Naive thymus-derived CD4-positive, alpha-beta T cell (primary cell): ENCODE measurements around the gene ZNF423. TPM values are rescaled to one million over a fixed set of nuclear protein-coding genes. Genes with fewer than 3 reads are reported as not detected.

Experiments used
- ATAC-seq: fragments of 150-1000 bp; cut with Tn5 transposase; 2 replicates; pipeline ENCODE4 v1.10.0; 2021; ENCODE audit warnings: mild to moderate bottlenecking, moderate library complexity
- CTCF ChIA-PET: fragments of 350-600 bp; sonication (Branson Sonifier 250); formaldehyde crosslinking; loops from one replicate; lab custom pipeline; 2021; ENCODE audit warnings: antibody characterized with exemption; lab: Charles Lee
- POLR2A ChIA-PET: fragments of 350-600 bp; sonication (Branson Sonifier 250); formaldehyde crosslinking; loops from one replicate; lab custom pipeline; 2021; ENCODE audit warnings: antibody characterized with exemption, inconsistent platforms; lab: Charles Lee
- DNase-seq, 9 donors: peaks; one replicate each; pipeline versions ENCODE4 v3.0.0 to v3.0.0-alpha.2; 2020 to 2022; ENCODE audit warnings: mixed read lengths in 1 of 9
- H3K27ac ChIP-seq: one replicate; pipeline ENCODE4 v1.7.0; 2013; ENCODE audit warnings: mild to moderate bottlenecking, low read depth, low read length, moderate library complexity
- H3K27me3 ChIP-seq, 2 donors: one replicate each; pipeline ENCODE4 v1.7.0; 2013; ENCODE audit warnings: low read length in 2 of 2, mild to moderate bottlenecking in 2 of 2, moderate library complexity in 2 of 2; ENCODE audit not compliant: control insufficient read depth in 2 of 2, insufficient read depth in 2 of 2
- H3K36me3 ChIP-seq, 3 experiments: 1 replicate in 2 of 3; 2 replicates in 1 of 3; pipeline ENCODE4 v1.7.0; 2013; ENCODE audit warnings: low read length in 3 of 3, mild to moderate bottlenecking in 3 of 3, moderate library complexity in 1 of 3; ENCODE audit not compliant: insufficient read depth in 3 of 3, control insufficient read depth in 2 of 3
- H3K4me1 ChIP-seq, 2 donors: one replicate each; pipeline ENCODE4 v1.7.0; 2013; ENCODE audit warnings: low read length in 2 of 2, mild to moderate bottlenecking in 2 of 2, moderate library complexity in 1 of 2; ENCODE audit not compliant: control insufficient read depth in 2 of 2, insufficient read depth in 2 of 2
- H3K4me3 ChIP-seq: 2 replicates; pipeline ENCODE4 v1.7.0; 2013; ENCODE audit warnings: mild to moderate bottlenecking, low read length
- H3K9me3 ChIP-seq, 3 experiments: 1 replicate in 2 of 3; 2 replicates in 1 of 3; pipeline ENCODE4 v1.7.0; 2013; ENCODE audit warnings: low read length in 3 of 3; ENCODE audit not compliant: control insufficient read depth in 2 of 3
- H3K27ac Mint-ChIP-seq, 9 donors: one replicate each; pipeline ENCODE4 v1.8.0; 2020 to 2022; ENCODE audit warnings: mixed read lengths in 9 of 9, mild to moderate bottlenecking in 8 of 9, moderate library complexity in 5 of 9, inconsistent platforms in 2 of 9
- H3K27me3 Mint-ChIP-seq, 5 donors: one replicate each; pipeline ENCODE4 v1.8.0; 2021 to 2022; ENCODE audit warnings: mixed read lengths in 5 of 5, mild to moderate bottlenecking in 1 of 5
- H3K36me3 Mint-ChIP-seq, 5 donors: one replicate each; pipeline ENCODE4 v1.8.0; 2020 to 2022; ENCODE audit warnings: mixed read lengths in 5 of 5, mild to moderate bottlenecking in 3 of 5, inconsistent platforms in 1 of 5
- H3K4me1 Mint-ChIP-seq, 7 donors: one replicate each; pipeline ENCODE4 v1.8.0; 2020 to 2022; ENCODE audit warnings: mixed read lengths in 7 of 7, mild to moderate bottlenecking in 3 of 7, inconsistent platforms in 1 of 7
- H3K4me3 Mint-ChIP-seq, 10 donors: one replicate each; pipeline ENCODE4 v1.8.0; 2020 to 2022; ENCODE audit warnings: mild to moderate bottlenecking in 10 of 10, mixed read lengths in 10 of 10, moderate library complexity in 6 of 10, inconsistent platforms in 2 of 10
- H3K9me3 Mint-ChIP-seq, 11 donors: one replicate each; pipeline ENCODE4 v1.8.0; 2020 to 2022; ENCODE audit warnings: mixed read lengths in 11 of 11, mild to moderate bottlenecking in 4 of 11, inconsistent platforms in 1 of 11, moderate library complexity in 1 of 11
- intact Hi-C, 2 donors: fragments of 100-400 bp; cut with micrococcal nuclease; formaldehyde crosslinking; loops; one replicate each; pipeline ENCODE4 v1.15.1; 2023
- polyA plus RNA-seq, 2 donors: library from polyadenylated mRNA; unstranded; fragments of 300-500 nt; fragmentation: Illumina TruSeq; gene quantifications; one replicate each; pipeline ENCODE4 v1.2.3, GENCODE V29; 2021
- total RNA-seq, 6 experiments: library from RNA in 5 of 6; stranded (reverse) in 5 of 6; gene quantifications; 1 replicate in 5 of 6; 2 replicates in 1 of 6; pipeline ENCODE4 v1.2.3 and lab custom pipeline; 2021 to 2026

The ZNF423 gene
- total and polyA plus RNA-seq, 7 experiments from 2014 or later = not detected

DNA sequence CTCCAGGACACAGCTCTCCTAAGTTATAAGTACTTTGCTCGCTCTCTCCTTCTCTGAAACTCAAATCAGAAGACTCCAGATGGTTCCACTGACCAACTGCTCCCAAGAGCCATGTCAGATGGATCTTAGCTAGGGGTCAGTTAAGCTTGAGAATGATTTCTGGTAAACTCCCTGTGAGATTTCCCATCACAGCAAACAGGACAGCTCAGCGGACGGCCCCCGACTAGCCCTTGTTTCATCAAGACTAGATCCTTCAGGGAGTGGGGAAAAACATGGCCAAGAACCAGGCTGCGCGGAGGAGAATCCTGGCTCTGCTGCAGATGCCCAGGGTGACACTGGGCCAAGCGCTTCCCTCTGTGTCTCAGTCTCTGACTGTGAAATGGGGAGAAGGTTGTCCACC lies 322.5 kb downstream of the ZNF423 start:
- Histone ChIP-seq H3K4me3 (no peak overlapping the region), H3K4me1 (no peaks in the 10 kb centered on the region), H3K27me3 (no peaks in the 10 kb centered on the region), H3K27ac (no peak overlapping the region), H3K9me3 (no peaks in the 10 kb centered on the region), H3K36me3 (no peaks in the 10 kb centered on the region)
- Mint-ChIP-seq H3K27me3 (peaks cover 0 to 5% (median 0%) of the 10 kb centered on the region in 5 donors), H3K4me1 (peaks cover 0 to 17% (median under 1%) of the 10 kb centered on the region in 7 donors), H3K4me3 (no peak overlapping the region), H3K36me3 (no peaks in the 10 kb centered on the region), H3K27ac (no peak overlapping the region), H3K9me3 (no peaks in the 10 kb centered on the region)
- DNase-seq = no peak
- intact Hi-C loops = no loop called here
- ATAC-seq = no peak
- CTCF ChIA-PET = no interaction called here
- POLR2A ChIA-PET = no interaction called here

- no peak overlapping the region for H3K4me3 ChIP-seq
- H3K9me3 ChIP-seq = no peaks in the 10 kb centered on the region
- H3K4me1 Mint-ChIP-seq = peaks cover 5 to 22% (median 6%) of the 10 kb centered on the region in 7 donors
- no peak overlapping the region for H3K4me3 Mint-ChIP-seq
- no peaks in the 10 kb centered on the region for H3K4me1 ChIP-seq
- peaks cover 0 to 8% (median 0%) of the 10 kb centered on the region in 5 donors for H3K27me3 Mint-ChIP-seq
- no peak overlapping the region for H3K27ac ChIP-seq
- no peaks in the 10 kb centered on the region for H3K9me3 Mint-ChIP-seq
- intact Hi-C loops = no loop called here
- H3K36me3 Mint-ChIP-seq = no peaks in the 10 kb centered on the region
- no peak overlapping the region for H3K27ac Mint-ChIP-seq
- ChIA-PET CTCF (no interaction called here), POLR2A (no interaction called here)
- H3K27me3 ChIP-seq = no peaks in the 10 kb centered on the region
- ATAC-seq (no peak), DNase-seq (no peak)
- no peaks in the 10 kb centered on the region for H3K36me3 ChIP-seq
Measured at GRCh38 chr16:49532873-49533272, 323.0 kb downstream of the ZNF423 start.

DNA sequence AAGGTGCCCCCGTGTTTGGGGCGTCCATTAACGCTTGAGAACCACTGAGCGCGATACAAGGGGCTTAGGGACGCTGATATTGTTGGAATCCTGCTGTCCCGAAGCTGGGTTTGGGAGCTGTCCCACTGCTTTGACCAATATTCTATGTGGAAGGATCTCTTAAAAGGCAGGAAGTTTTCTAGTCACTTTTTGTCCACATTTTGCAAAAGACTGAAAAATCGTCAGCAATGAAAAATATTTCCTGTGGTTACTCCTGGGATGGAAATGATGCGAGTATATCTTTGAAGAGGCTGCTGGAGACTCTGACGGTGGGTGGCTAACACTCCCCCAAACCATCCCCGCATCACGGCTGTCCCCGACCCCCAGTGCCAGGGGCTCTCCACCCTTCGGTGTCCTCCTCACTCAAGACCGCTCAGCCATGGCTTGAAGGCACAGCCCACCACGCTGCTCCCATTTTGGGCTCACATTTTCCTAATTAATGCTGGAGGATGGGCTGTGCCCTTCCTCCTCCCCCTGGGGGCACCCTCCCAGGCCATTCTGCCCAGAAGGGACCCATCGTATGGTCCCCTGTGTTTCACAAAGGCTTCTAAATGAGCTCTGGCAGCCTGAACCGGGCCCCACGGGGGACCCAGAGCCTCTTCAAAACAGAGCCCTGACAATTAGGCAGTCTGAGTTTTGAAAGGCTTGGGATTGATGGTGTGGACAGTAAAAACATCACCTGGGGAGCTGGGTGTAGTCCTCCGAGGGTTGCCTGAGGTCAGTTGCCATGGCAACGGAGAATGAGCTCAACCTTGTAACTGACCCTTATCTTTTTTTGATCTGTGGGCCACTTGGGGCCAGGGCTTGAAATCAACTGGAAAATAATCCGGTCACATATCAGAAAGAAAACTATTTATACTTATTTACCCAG lies 323.7 kb downstream of the ZNF423 start:
- Histone ChIP-seq H3K27ac (no peak overlapping the region), H3K9me3 (no peaks in the 10 kb centered on the region), H3K27me3 (no peaks in the 10 kb centered on the region), H3K4me1 (no peaks in the 10 kb centered on the region), H3K4me3 (no peak overlapping the region), H3K36me3 (no peaks in the 10 kb centered on the region)
- no peak for ATAC-seq
- peaks cover 0 to 8% (median 0%) of the 10 kb centered on the region in 5 donors for H3K27me3 Mint-ChIP-seq
- no peak for DNase-seq
- H3K27ac Mint-ChIP-seq = no peak overlapping the region
- ChIA-PET CTCF (no interaction called here), POLR2A (no interaction called here)
- intact Hi-C loops = no loop called here
- no peaks in the 10 kb centered on the region for H3K36me3 Mint-ChIP-seq
- no peaks in the 10 kb centered on the region for H3K9me3 Mint-ChIP-seq
- H3K4me1 Mint-ChIP-seq = peaks cover 6 to 26% (median 10%) of the 10 kb centered on the region in 7 donors
- no peak overlapping the region for H3K4me3 Mint-ChIP-seq

GRCh38 chr16:49531425-49531824 lies 324.5 kb downstream of the ZNF423 start:
- POLR2A ChIA-PET = no interaction called here
- Mint-ChIP-seq H3K9me3 (no peaks in the 10 kb centered on the region), H3K27ac (peak overlapping the region in 1 of 9 donors; percentile 59), H3K4me1 (peaks cover 6 to 26% (median 10%) of the 10 kb centered on the region in 7 donors), H3K27me3 (peaks cover 0 to 8% (median 0%) of the 10 kb centered on the region in 5 donors), H3K36me3 (no peaks in the 10 kb centered on the region), H3K4me3 (no peak overlapping the region)
- no peaks in the 10 kb centered on the region for H3K9me3 ChIP-seq
- intact Hi-C loops = no loop called here
- no peaks in the 10 kb centered on the region for H3K4me1 ChIP-seq
- H3K36me3 ChIP-seq = no peaks in the 10 kb centered on the region
- CTCF ChIA-PET = no interaction called here
- H3K27me3 ChIP-seq = no peaks in the 10 kb centered on the region
- no peak overlapping the region for H3K27ac ChIP-seq
- H3K4me3 ChIP-seq = no peak overlapping the region
- ATAC-seq (no peak), DNase-seq (no peak)

DNA sequence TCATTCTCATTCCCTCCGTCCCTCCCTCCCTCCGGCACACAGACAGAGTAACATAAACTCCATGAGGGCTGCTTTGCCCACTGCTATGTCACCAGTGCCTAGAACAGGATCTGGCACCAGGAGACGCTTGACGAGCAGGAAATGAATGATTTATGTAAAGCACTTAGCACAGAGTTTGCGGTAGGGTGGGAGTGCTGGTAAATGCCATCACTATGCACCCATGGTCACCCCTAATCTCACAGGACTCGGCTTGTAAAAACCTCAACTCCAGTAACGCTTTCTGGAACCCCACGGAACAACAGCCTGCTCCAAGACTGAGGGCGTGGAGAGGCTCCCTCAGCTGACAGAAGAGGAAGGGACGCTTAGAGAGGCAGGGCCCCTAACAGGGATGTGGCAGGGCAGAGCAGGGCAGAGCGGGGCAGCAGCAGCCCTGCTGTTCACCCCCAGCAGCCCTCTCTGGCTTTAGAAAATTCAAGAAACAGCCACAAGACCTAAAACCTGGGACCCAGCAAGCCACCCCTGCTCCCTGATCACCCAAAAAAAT lies 325.4 kb downstream of the ZNF423 start:
- Mint-ChIP-seq H3K27me3 (peaks cover 0 to 8% (median 0%) of the 10 kb centered on the region in 5 donors), H3K36me3 (no peaks in the 10 kb centered on the region), H3K9me3 (no peaks in the 10 kb centered on the region), H3K4me1 (peaks cover 6 to 26% (median 10%) of the 10 kb centered on the region in 7 donors), H3K4me3 (peak overlapping the region in 1 of 10 donors; percentile 61), H3K27ac (peak overlapping the region in 1 of 9 donors; percentile 31)
- Histone ChIP-seq H3K27me3 (no peaks in the 10 kb centered on the region), H3K36me3 (no peaks in the 10 kb centered on the region), H3K9me3 (no peaks in the 10 kb centered on the region), H3K27ac (no peak overlapping the region), H3K4me3 (no peak overlapping the region), H3K4me1 (no peaks in the 10 kb centered on the region)
- ChIA-PET CTCF (no interaction called here), POLR2A (no interaction called here)
- intact Hi-C loops = no loop called here
- peak; percentile 43 for ATAC-seq
- no peak for DNase-seq

GRCh38 chr16:49529411-49530045 lies 326.4 kb downstream of the ZNF423 start:
- DNase-seq (no peak), ATAC-seq (no peak)
- H3K9me3 Mint-ChIP-seq = no peaks in the 10 kb centered on the region
- H3K36me3 Mint-ChIP-seq = no peaks in the 10 kb centered on the region
- intact Hi-C loops = no loop called here
- Histone ChIP-seq H3K4me1 (no peaks in the 10 kb centered on the region), H3K27me3 (no peaks in the 10 kb centered on the region), H3K4me3 (no peak overlapping the region), H3K36me3 (no peaks in the 10 kb centered on the region), H3K9me3 (no peaks in the 10 kb centered on the region), H3K27ac (no peak overlapping the region)
- ChIA-PET POLR2A (no interaction called here), CTCF (no interaction called here)
- H3K27ac Mint-ChIP-seq = peak overlapping the region in 5 of 9 donors; percentile 15 to 98 (median 60)
- peaks cover 0 to 8% (median 0%) of the 10 kb centered on the region in 5 donors for H3K27me3 Mint-ChIP-seq
- H3K4me3 Mint-ChIP-seq = peak overlapping the region in 8 of 10 donors; percentile 54 to 94 (median 76)
- H3K4me1 Mint-ChIP-seq = peaks cover 6 to 26% (median 10%) of the 10 kb centered on the region in 7 donors
